Endodermal cell (in vitro differentiated cells): ENCODE data around the gene DSG1. TPM values are rescaled to one million over a fixed set of nuclear protein-coding genes. Genes with fewer than 3 reads are reported as not detected.

Source experiments
- DNase-seq: peaks from one replicate; pipeline ENCODE4 v3.0.0-alpha.2; 2017
- H3K27ac ChIP-seq: 2 replicates; pipeline ENCODE4 v1.5.1; 2013; ENCODE audit warnings: mild to moderate bottlenecking, low read depth, low read length, moderate library complexity
- H3K27me3 ChIP-seq: 2 replicates; pipeline ENCODE4 v1.6.1; 2013; ENCODE audit warnings: mild to moderate bottlenecking, low read length, moderate library complexity; ENCODE audit not compliant: insufficient read depth, control insufficient read depth, poor library complexity, severe bottlenecking
- H3K36me3 ChIP-seq: 2 replicates; pipeline ENCODE4 v1.7.0; 2013; ENCODE audit warnings: mild to moderate bottlenecking, low read length, moderate library complexity; ENCODE audit not compliant: control insufficient read depth, insufficient read depth
- H3K4me1 ChIP-seq: one replicate; pipeline ENCODE4 v1.7.0; 2013; ENCODE audit warnings: low read length; ENCODE audit not compliant: control insufficient read depth, insufficient read depth
- H3K4me3 ChIP-seq: 2 replicates; pipeline ENCODE4 v1.5.1; 2013; ENCODE audit warnings: mild to moderate bottlenecking, low read length, moderate library complexity
- H3K9ac ChIP-seq: 2 replicates; pipeline ENCODE4 v1.6.1; 2013; ENCODE audit warnings: mild to moderate bottlenecking, low read length, moderate library complexity; ENCODE audit not compliant: poor library complexity, severe bottlenecking; ENCODE audit errors: extremely low read depth
- H3K9me3 ChIP-seq: 2 replicates; pipeline ENCODE4 v1.6.1; 2013; ENCODE audit warnings: mild to moderate bottlenecking, low read length, moderate library complexity; ENCODE audit not compliant: control insufficient read depth
- H3K27ac Mint-ChIP-seq: 2 replicates; pipeline ENCODE4 v1.8.0; 2020; ENCODE audit warnings: mixed read lengths
- H3K27me3 Mint-ChIP-seq: 2 replicates; pipeline ENCODE4 v1.8.0; 2021; ENCODE audit warnings: mild to moderate bottlenecking, mixed read lengths; ENCODE audit not compliant: insufficient read depth
- H3K36me3 Mint-ChIP-seq: 2 replicates; pipeline ENCODE4 v1.8.0; 2020; ENCODE audit warnings: low read depth, mixed read lengths
- H3K4me1 Mint-ChIP-seq: 2 replicates; pipeline ENCODE4 v1.8.0; 2020; ENCODE audit warnings: mixed read lengths
- H3K4me3 Mint-ChIP-seq: 2 replicates; pipeline ENCODE4 v1.8.0; 2020; ENCODE audit warnings: mild to moderate bottlenecking, moderate library complexity, mixed read lengths
- H3K9me3 Mint-ChIP-seq: 2 replicates; pipeline ENCODE4 v1.8.0; 2020; ENCODE audit warnings: mild to moderate bottlenecking, mixed read lengths
- WGBS, 2 experiments: methylation state at CpG; one replicate each; pipeline versions ENCODE4 v1.1.5 to v1.1.7; 2013; ENCODE audit warnings: missing lambda C conversion rate in 2 of 2, mixed read lengths in 1 of 2; ENCODE audit not compliant: insufficient coverage in 1 of 2, insufficient read length in 1 of 2; 5-methylcytosine and 5-hydroxymethylcytosine counted together
- total RNA-seq, 2 donors: library from RNA; stranded (reverse); fragmentation: NEBNext Ultra II Directional in 1 of 2; extraction: Animal tissue kit (Norgen Biotek cat#: 25700) in 1 of 2; gene quantifications; 2 replicates in 1 of 2; 3 replicates in 1 of 2; pipeline ENCODE4 v1.2.1, GENCODE V29; 2021
- TF ChIP-seq, protein P1 (sequence below): fragments of 200-600 bp; sonication (generic); conservative IDR thresholded peaks from 2 replicates; pipeline ENCODE4 v1.5.0; 2021; ENCODE audit warnings: antibody characterized with exemption, mild to moderate bottlenecking

The DSG1 gene
- total RNA-seq, 2 donors from 2014 or later = not detected

DNA sequence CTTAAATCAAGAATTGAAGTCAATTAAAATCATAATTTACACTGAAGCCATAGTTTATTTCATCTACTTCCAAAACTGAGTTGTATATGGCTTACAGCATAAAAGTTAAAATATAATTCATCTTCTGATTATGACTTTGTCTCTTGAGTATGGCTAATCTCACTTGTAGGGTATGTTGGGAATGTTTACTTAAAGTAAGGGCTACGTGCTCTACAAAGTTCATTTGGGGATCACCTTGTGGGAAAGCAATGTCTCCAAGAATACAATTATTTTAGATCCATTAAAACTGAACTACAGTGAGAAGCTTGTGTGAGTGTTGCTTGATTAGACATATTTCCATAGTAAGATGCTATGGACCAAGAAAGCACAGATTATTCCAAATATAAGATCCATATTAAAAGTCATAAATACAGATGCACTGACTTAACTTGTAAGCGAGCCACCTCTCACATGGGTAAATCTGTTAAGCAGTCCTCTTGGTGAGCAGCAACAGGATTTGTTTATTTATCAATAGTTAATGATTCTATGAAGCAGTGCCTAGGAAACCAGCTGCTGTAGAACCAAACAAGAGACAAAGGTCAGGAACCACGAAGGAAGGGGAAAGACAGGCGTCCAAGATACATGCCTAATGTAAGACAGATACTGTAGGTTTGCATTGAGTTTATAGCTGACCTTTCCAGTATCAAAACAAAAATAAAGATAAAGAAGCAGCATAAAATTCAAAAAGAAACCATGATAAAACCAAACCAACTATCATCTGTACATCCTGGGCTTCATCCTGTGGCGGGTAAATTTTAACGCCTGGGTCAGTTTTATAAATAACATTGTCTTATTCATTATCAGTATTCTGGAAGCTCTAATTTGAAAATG is 83.4 kb downstream of the DSG1 start:
- Histone ChIP-seq H3K9me3 (no peaks in the 10 kb centered on the region), H3K27ac (no peak overlapping the region), H3K27me3 (no peaks in the 10 kb centered on the region), H3K36me3 (no peaks in the 10 kb centered on the region), H3K4me1 (no peaks in the 10 kb centered on the region), H3K9ac (no peak overlapping the region), H3K4me3 (no peak overlapping the region)
- no peak overlapping the region for H3K27ac Mint-ChIP-seq
- no peak overlapping the region for H3K4me3 Mint-ChIP-seq
- peaks cover 8% of the 10 kb centered on the region for H3K4me1 Mint-ChIP-seq
- no peak for DNase-seq
- 83 to 91% methylated on average over 1 to 6 of the region's 6 CpGs for WGBS, 2 experiments
- no peaks in the 10 kb centered on the region for H3K9me3 Mint-ChIP-seq
- TF ChIP-seq, protein P1, sequence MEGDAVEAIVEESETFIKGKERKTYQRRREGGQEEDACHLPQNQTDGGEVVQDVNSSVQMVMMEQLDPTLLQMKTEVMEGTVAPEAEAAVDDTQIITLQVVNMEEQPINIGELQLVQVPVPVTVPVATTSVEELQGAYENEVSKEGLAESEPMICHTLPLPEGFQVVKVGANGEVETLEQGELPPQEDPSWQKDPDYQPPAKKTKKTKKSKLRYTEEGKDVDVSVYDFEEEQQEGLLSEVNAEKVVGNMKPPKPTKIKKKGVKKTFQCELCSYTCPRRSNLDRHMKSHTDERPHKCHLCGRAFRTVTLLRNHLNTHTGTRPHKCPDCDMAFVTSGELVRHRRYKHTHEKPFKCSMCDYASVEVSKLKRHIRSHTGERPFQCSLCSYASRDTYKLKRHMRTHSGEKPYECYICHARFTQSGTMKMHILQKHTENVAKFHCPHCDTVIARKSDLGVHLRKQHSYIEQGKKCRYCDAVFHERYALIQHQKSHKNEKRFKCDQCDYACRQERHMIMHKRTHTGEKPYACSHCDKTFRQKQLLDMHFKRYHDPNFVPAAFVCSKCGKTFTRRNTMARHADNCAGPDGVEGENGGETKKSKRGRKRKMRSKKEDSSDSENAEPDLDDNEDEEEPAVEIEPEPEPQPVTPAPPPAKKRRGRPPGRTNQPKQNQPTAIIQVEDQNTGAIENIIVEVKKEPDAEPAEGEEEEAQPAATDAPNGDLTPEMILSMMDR = no peak
- no peaks in the 10 kb centered on the region for H3K27me3 Mint-ChIP-seq
- no peaks in the 10 kb centered on the region for H3K36me3 Mint-ChIP-seq

DNA sequence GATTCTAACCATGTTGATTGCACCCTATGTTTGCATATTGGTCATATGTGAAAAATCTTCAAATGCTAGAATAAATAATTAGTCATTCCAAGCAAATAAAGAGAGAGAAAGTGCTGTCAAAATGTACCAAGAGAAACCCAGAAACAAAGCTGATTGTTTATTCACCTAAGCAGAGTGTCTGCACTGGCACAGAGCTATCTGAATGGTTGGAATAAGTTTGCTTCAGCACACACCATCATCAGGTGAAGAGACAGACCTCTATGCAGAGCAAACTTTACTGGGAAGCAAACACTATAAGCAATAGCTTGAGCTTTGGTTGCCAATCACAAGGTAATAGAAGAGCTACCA is 84.0 kb downstream of the DSG1 start:
- H3K36me3 ChIP-seq = no peaks in the 10 kb centered on the region
- no peak overlapping the region for H3K9ac ChIP-seq
- no peak overlapping the region for H3K27ac ChIP-seq
- no peak overlapping the region for H3K4me3 ChIP-seq
- H3K4me1 Mint-ChIP-seq = peaks cover 4% of the 10 kb centered on the region
- no peaks in the 10 kb centered on the region for H3K9me3 Mint-ChIP-seq
- H3K27me3 Mint-ChIP-seq = no peaks in the 10 kb centered on the region
- no peaks in the 10 kb centered on the region for H3K9me3 ChIP-seq
- H3K4me3 Mint-ChIP-seq = no peak overlapping the region
- no peak for DNase-seq
- no peaks in the 10 kb centered on the region for H3K27me3 ChIP-seq
- no peak overlapping the region for H3K27ac Mint-ChIP-seq
- no peaks in the 10 kb centered on the region for H3K4me1 ChIP-seq
- no peaks in the 10 kb centered on the region for H3K36me3 Mint-ChIP-seq
- TF ChIP-seq, protein P1 = no peak

DNA sequence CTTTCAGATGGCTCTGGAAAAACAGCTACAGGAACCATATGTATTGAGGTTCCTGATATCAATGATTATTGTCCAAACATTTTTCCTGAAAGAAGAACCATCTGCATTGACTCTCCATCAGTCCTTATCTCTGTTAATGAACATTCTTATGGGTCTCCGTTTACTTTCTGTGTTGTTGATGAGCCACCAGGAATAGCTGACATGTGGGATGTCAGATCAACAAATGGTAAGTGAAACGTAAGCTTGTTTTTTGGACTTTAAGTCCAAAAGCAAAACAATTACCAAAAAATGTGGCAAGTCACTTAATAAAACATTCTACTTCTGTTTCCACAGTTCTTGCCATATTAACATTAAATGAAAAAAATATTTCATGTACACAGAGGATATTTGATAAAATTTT is 85.4 kb downstream of the DSG1 start:
- no peaks in the 10 kb centered on the region for H3K27me3 ChIP-seq
- 90 to 100% methylated on average over 1 to 2 of the region's 2 CpGs for WGBS, 2 experiments
- H3K9ac ChIP-seq = no peak overlapping the region
- DNase-seq = no peak
- H3K27ac Mint-ChIP-seq = no peak overlapping the region
- no peaks in the 10 kb centered on the region for H3K36me3 ChIP-seq
- H3K9me3 Mint-ChIP-seq = no peaks in the 10 kb centered on the region
- no peak overlapping the region for H3K4me3 Mint-ChIP-seq
- TF ChIP-seq, protein P1 = no peak
- H3K36me3 Mint-ChIP-seq = no peaks in the 10 kb centered on the region
- no peaks in the 10 kb centered on the region for H3K9me3 ChIP-seq
- H3K4me1 Mint-ChIP-seq = no peaks in the 10 kb centered on the region
- H3K4me1 ChIP-seq = no peaks in the 10 kb centered on the region
- H3K4me3 ChIP-seq = no peak overlapping the region
- no peak overlapping the region for H3K27ac ChIP-seq
- no peaks in the 10 kb centered on the region for H3K27me3 Mint-ChIP-seq

Other genes with a start within 250 kb of the DSG1 start
- 10 to 100 TPM; 58.4 to 72.4 TPM for gene DSC2, start 215.7 kb upstream of the DSG1 start, total RNA-seq
- not detected for gene DSC1, start 155.3 kb upstream of the DSG1 start, total RNA-seq
- gene DSG4, start 58.6 kb downstream of the DSG1 start, total RNA-seq = not detected
- gene DSG3, start 129.6 kb downstream of the DSG1 start, total RNA-seq = not detected
- 100 to 1,000 TPM; 112 to 144 TPM for gene DSG2, start 180.0 kb downstream of the DSG1 start, total RNA-seq